K562 (cell line): ENCODE results near the gene PSMD9. TPM values are rescaled to one million over a fixed set of nuclear protein-coding genes. Genes with fewer than 3 reads are reported as not detected.

Experiments
- BRD9 ChIP-seq: fragments of 450-650 bp; IDR thresholded peaks from 2 replicates; pipeline ENCODE4 v1.6.1; 2018; ENCODE audit warnings: low read depth; ENCODE audit not compliant: partially characterized antibody
- CBFA2T3 ChIP-seq: fragments of 450-650 bp; IDR thresholded peaks from 2 replicates; pipeline ENCODE4 v1.6.1; 2017
- CC2D1A ChIP-seq: fragments of 450-650 bp; IDR thresholded peaks from 2 replicates; pipeline ENCODE4 v1.6.1; 2017; ENCODE audit warnings: mild to moderate bottlenecking
- CREB1 ChIP-seq, 2 experiments: sonication (generic) in 1 of 2; formaldehyde crosslinking in 1 of 2; IDR thresholded peaks; 2 replicates each; pipeline versions ENCODE4 v1.6.1 to v1.8.0; 2012 to 2022; ENCODE audit warnings: inconsistent platforms in 1 of 2, mild to moderate bottlenecking in 1 of 2, missing genetic modification reagents in 1 of 2, moderate library complexity in 1 of 2
- ELF1 ChIP-seq: fragments of 200-800 bp; sonication (Bioruptor generic); IDR thresholded peaks from 2 replicates; pipeline ENCODE4 v1.6.1; 2016; ENCODE audit warnings: missing genetic modification characterization, missing compliant biosample characterization
- ELF2 ChIP-seq: fragments of 250-450 bp; sonication (Bioruptor Pico); IDR thresholded peaks from 2 replicates; pipeline ENCODE4 v1.5.0; 2021; ENCODE audit warnings: mild to moderate bottlenecking
- GTF2B ChIP-seq: IDR thresholded peaks from 2 replicates; pipeline ENCODE4 v1.6.1; 2011; ENCODE audit not compliant: insufficient read length; ENCODE audit errors: extremely low read depth
- HNRNPLL ChIP-seq: fragments of 200-400 bp; formaldehyde crosslinking; IDR thresholded peaks from 2 replicates; pipeline ENCODE4 v1.6.1; 2017; ENCODE audit warnings: low read length, low read depth, mild to moderate bottlenecking; ENCODE audit not compliant: poor library complexity, severe bottlenecking
- MIER1 ChIP-seq: fragments of 450-650 bp; IDR thresholded peaks from 2 replicates; pipeline ENCODE4 v1.6.1; 2016; ENCODE audit warnings: antibody characterized with exemption, mild to moderate bottlenecking, low read depth
- NFATC3 ChIP-seq: fragments of 450-650 bp; IDR thresholded peaks from 2 replicates; pipeline ENCODE4 v1.6.1; 2017; ENCODE audit warnings: mild to moderate bottlenecking
- NR2C1 ChIP-seq, 2 experiments: fragments of 450-650 bp; IDR thresholded peaks; 2 replicates each; pipeline ENCODE4 v1.6.1; 2017; ENCODE audit warnings: mild to moderate bottlenecking in 2 of 2, antibody characterized with exemption in 1 of 2, inconsistent platforms in 1 of 2, missing compliant biosample characterization in 1 of 2, missing genetic modification characterization in 1 of 2
- PHF21A ChIP-seq: fragments of 450-650 bp; IDR thresholded peaks from 2 replicates; pipeline ENCODE4 v1.6.1; 2017; ENCODE audit warnings: low read depth, borderline replicate concordance
- RBM15 ChIP-seq: fragments of 200-400 bp; formaldehyde crosslinking; IDR thresholded peaks from 2 replicates; pipeline ENCODE4 v1.6.1; 2018; ENCODE audit warnings: mild to moderate bottlenecking, low read length, moderate library complexity; ENCODE audit not compliant: insufficient read depth
- RNF2 ChIP-seq: sonication (generic); IDR thresholded peaks from 2 replicates; pipeline ENCODE4 v1.6.1; 2016
- SMARCE1 ChIP-seq: fragments of 450-650 bp; IDR thresholded peaks from 2 replicates; pipeline ENCODE4 v1.7.1; 2016; ENCODE audit warnings: mild to moderate bottlenecking
- SMC3 ChIP-seq: conservative IDR thresholded peaks from 2 replicates; pipeline ENCODE4 v1.6.1; 2011; ENCODE audit warnings: low read depth, low read length, improper control_type of control experiment; ENCODE audit not compliant: insufficient read depth
- TCF7 ChIP-seq: sonication (generic); IDR thresholded peaks from 2 replicates; pipeline ENCODE4 v1.6.1; 2016; ENCODE audit warnings: antibody characterized with exemption, borderline replicate concordance
- ZBTB11 ChIP-seq, 3 experiments: fragments of 200-800 bp in 1 of 3; fragments of 250-450 bp in 1 of 3; fragments of 450-650 bp in 1 of 3; sonication (Bioruptor Pico) in 1 of 3; sonication (Bioruptor generic) in 1 of 3; formaldehyde crosslinking in 1 of 3; IDR thresholded peaks; 2 replicates each; pipeline versions ENCODE4 v1.6.1 to v1.8.0; 2016 to 2022; ENCODE audit warnings: mild to moderate bottlenecking in 2 of 3, missing genetic modification characterization in 2 of 3, missing compliant biosample characterization in 1 of 3, moderate library complexity in 1 of 3
- ZKSCAN3 ChIP-seq: fragments of 250-450 bp; sonication (Bioruptor Pico); IDR thresholded peaks from 2 replicates; pipeline ENCODE4 v1.4.0; 2020
- ZNF121 ChIP-seq: sonication (generic); formaldehyde crosslinking; conservative IDR thresholded peaks from 2 replicates; pipeline ENCODE4 v1.8.0; 2022; ENCODE audit warnings: missing genetic modification reagents
- ZNF140 ChIP-seq: fragments of 250-450 bp; sonication (Bioruptor Pico); IDR thresholded peaks from 2 replicates; pipeline ENCODE4 v1.8.0; 2021; ENCODE audit warnings: moderate library complexity, mild to moderate bottlenecking, inconsistent platforms
- ZNF780A ChIP-seq: fragments of 250-450 bp; sonication (Bioruptor Pico); IDR thresholded peaks from 2 replicates; pipeline ENCODE4 v1.5.0; 2021; ENCODE audit warnings: mild to moderate bottlenecking
- polyA plus RNA-seq, 8 experiments: library from polyadenylated mRNA; depleted of rRNA in 4 of 8; stranded (reverse) in 5 of 8; unstranded in 3 of 8; fragments of >200 nt; fragmentation: Nextera tagmentation in 2 of 8; fragmentation: Illumina TruSeq in 1 of 8; extraction: Ambion mirVana in 2 of 8; extraction: Trizol in 1 of 8; gene quantifications; 2 replicates each; pipeline versions ENCODE4 v1.2.1 to v1.2.3, GENCODE V29; 2011 to 2014; ENCODE audit warnings: inconsistent platforms in 1 of 8, missing spikeins in 1 of 8
- total RNA-seq, 7 experiments: library from RNA; depleted of rRNA in 6 of 7; stranded (reverse); fragments of >200 nt in 6 of 7; fragmentation: Illumina TruSeq in 2 of 7; extraction: Trizol in 2 of 7; gene quantifications; 2 replicates each; pipeline versions ENCODE4 v1.2.1 to v1.2.3, GENCODE V29; 2011 to 2021; ENCODE audit warnings: low replicate concordance in 1 of 7
- TF ChIP-seq, protein P1 (sequence below): fragments of 250-450 bp; sonication (Bioruptor Pico); IDR thresholded peaks from 2 replicates; pipeline ENCODE4 v1.8.0; 2022; ENCODE audit warnings: inconsistent platforms, mild to moderate bottlenecking, moderate library complexity, borderline replicate concordance

Gene PSMD9
- total and polyA plus RNA-seq, 9 of the 15 experiments (the other 6 are each of a cell fraction or from before 2014, with no cell fraction given): 12.2 to 143 (median 61.3) TPM

DNA sequence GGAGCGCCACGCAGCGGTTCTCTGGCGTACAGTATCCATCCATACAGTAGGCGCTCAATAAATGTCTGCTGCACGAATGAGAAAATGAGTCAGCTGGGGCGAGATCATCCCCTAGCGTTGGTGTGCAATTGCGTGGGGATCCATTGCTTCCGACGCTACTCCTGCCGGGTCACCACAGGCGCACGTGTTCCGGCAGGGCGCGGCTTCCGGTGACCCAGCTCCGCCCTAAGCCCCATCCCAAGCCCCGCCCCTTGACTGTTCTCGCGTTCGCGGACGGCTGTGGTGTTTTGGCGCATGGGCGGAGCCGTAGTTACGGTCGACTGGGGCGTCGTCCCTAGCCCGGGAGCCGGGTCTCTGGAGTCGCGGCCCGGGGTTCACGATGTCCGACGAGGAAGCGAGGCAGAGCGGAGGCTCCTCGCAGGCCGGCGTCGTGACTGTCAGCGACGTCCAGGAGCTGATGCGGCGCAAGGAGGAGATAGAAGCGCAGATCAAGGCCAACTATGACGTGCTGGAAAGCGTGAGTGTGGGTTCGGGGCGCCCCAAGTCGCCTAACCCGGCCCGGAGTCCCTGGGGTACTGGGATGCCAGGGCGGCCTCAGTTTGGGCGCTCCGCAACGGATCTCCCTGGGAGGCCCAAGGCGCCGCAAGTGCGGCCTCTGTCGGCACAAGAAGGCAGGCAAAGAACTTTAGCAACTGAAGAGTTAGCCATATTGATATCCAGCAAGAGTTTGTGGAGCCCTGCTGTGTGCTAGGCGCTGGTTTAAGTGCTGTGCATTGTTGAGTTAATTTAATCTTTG, at the start of gene PSMD9 (continued):
- TF ChIP-seq RBM15 (no peak), BRD9 (peak; percentile 75), ZKSCAN3 (CRISPR knock-in tag) (no peak), ZNF780A (CRISPR knock-in tag) (no peak), NFATC3 (no peak), SMC3 (peak; percentile 50), SMARCE1 (no peak), GTF2B (no peak), ZNF140 (no peak), CBFA2T3 (no peak), ZBTB11 (CRISPR knock-in tag; IDR thresholded peaks at IDR 0.05) (peak; percentile 67 to 96 (median 79); a peak in 5 of 6 replicates), PHF21A (no peak), RNF2 (peak; percentile 48), CREB1 (IDR thresholded peaks at IDR 0.05) (peak; percentile 77), CREB1 (CRISPR knock-in tag; IDR thresholded peaks at IDR 0.05) (peak; percentile 90), MIER1 (no peak), ELF1 (tag) (peak; percentile 81), ELF2 (CRISPR knock-in tag) (no peak), ZNF121 (no peak), HNRNPLL (peak; percentile 83), CC2D1A (0 out of 2 replicates have a peak, but pooled peaks have one; percentile 6), TCF7 (0 out of 2 replicates have a peak, but pooled peaks have one; percentile 10), NR2C1 (IDR thresholded peaks at IDR 0.05) (peak; percentile 99), NR2C1 (tag; IDR thresholded peaks at IDR 0.05) (peak; percentile 100)
- TF ChIP-seq, protein P1, sequence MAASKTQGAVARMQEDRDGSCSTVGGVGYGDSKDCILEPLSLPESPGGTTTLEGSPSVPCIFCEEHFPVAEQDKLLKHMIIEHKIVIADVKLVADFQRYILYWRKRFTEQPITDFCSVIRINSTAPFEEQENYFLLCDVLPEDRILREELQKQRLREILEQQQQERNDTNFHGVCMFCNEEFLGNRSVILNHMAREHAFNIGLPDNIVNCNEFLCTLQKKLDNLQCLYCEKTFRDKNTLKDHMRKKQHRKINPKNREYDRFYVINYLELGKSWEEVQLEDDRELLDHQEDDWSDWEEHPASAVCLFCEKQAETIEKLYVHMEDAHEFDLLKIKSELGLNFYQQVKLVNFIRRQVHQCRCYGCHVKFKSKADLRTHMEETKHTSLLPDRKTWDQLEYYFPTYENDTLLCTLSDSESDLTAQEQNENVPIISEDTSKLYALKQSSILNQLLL: no peak
